Keratinocyte (primary cell): ENCODE measurements around the gene CDC25A. TPM values are rescaled to one million over a fixed set of nuclear protein-coding genes. Genes with fewer than 3 reads are reported as not detected.

Experiments
- DNase-seq: peaks from one replicate; pipeline ENCODE4 v3.0.0-alpha.2; 2011; ENCODE audit warnings: low read depth, missing footprints, low spot score
- FAIRE-seq: peaks from 2 replicates; lab custom pipeline; 2011; peaks lifted over from hg19 to GRCh38; lab: Jason Lieb, UNC
- H2AFZ ChIP-seq: 2 replicates; pipeline ENCODE4 v1.6.0; 2012; ENCODE audit warnings: low read length, control low read depth, inconsistent platforms; ENCODE audit not compliant: control insufficient read depth
- H3K27ac ChIP-seq: 2 replicates; pipeline ENCODE4 v1.5.1; 2011; ENCODE audit warnings: low read length; ENCODE audit not compliant: control insufficient read depth, insufficient read depth
- H3K27me3 ChIP-seq: 3 replicates; pipeline ENCODE4 v1.6.0; 2011; ENCODE audit warnings: low read length; ENCODE audit not compliant: control insufficient read depth, insufficient read depth; ENCODE audit errors: extremely low read depth
- H3K36me3 ChIP-seq, 2 experiments: 2 replicates in 1 of 2; 3 replicates in 1 of 2; pipeline ENCODE4 v1.5.1; 2011; ENCODE audit warnings: low read length in 2 of 2, mild to moderate bottlenecking in 1 of 2; ENCODE audit not compliant: control insufficient read depth in 2 of 2, insufficient read depth in 2 of 2; ENCODE audit errors: extremely low read depth in 1 of 2
- H3K4me1 ChIP-seq: 3 replicates; pipeline ENCODE4 v1.5.1; 2011; ENCODE audit warnings: low read length; ENCODE audit not compliant: control insufficient read depth, insufficient read depth; ENCODE audit errors: extremely low read depth
- H3K4me2 ChIP-seq: 3 replicates; pipeline ENCODE4 v1.6.0; 2011; ENCODE audit warnings: low read depth, low read length; ENCODE audit not compliant: control insufficient read depth, insufficient read depth; ENCODE audit errors: extremely low read depth
- H3K4me3 ChIP-seq, 3 experiments: fragments of 200-600 bp in 1 of 3; sonication (generic) in 1 of 3; 2 replicates in 2 of 3; 3 replicates in 1 of 3; pipeline ENCODE4 v1.5.1; 2011 to 2016; ENCODE audit warnings: low read length in 3 of 3, mild to moderate bottlenecking in 3 of 3, control low read depth in 2 of 3, inconsistent platforms in 1 of 3, low read depth in 1 of 3, mixed read lengths in 1 of 3, mixed run types in 1 of 3, moderate library complexity in 1 of 3; ENCODE audit not compliant: control insufficient read depth in 2 of 3, insufficient read depth in 2 of 3; ENCODE audit errors: extremely low read depth in 1 of 3
- H3K79me2 ChIP-seq: 2 replicates; pipeline ENCODE4 v1.6.0; 2012; ENCODE audit warnings: low read length; ENCODE audit not compliant: control insufficient read depth, insufficient read depth
- H3K9ac ChIP-seq: 3 replicates; pipeline ENCODE4 v1.6.0; 2011; ENCODE audit warnings: low read length; ENCODE audit not compliant: control insufficient read depth, insufficient read depth; ENCODE audit errors: extremely low read depth
- H3K9me1 ChIP-seq: 3 replicates; pipeline ENCODE4 v1.6.0; 2011; ENCODE audit warnings: low read length; ENCODE audit not compliant: control insufficient read depth, insufficient read depth; ENCODE audit errors: extremely low read depth
- H3K9me3 ChIP-seq: 2 replicates; pipeline ENCODE4 v1.5.1; 2012; ENCODE audit warnings: low read depth, low read length; ENCODE audit not compliant: control insufficient read depth
- H4K20me1 ChIP-seq: 3 replicates; pipeline ENCODE4 v1.6.0; 2011; ENCODE audit warnings: low read length; ENCODE audit not compliant: control insufficient read depth, insufficient read depth; ENCODE audit errors: extremely low read depth
- EZH2 ChIP-seq: IDR thresholded peaks from one replicate; pipeline ENCODE4 v1.6.1; 2012; ENCODE audit warnings: inconsistent platforms, mild to moderate bottlenecking, low read length, moderate library complexity
- dilution Hi-C: fragments of 300-500 bp; cut with MboI; formaldehyde crosslinking; loops from one replicate; pipeline ENCODE4 v1.7.0; 2020; ENCODE audit warnings: low sequenced_read_pairs; ENCODE audit not compliant: extremely low pct_ligation_motif_present
- polyA plus RNA-seq, 5 experiments: library from polyadenylated mRNA; depleted of rRNA in 3 of 5; stranded (reverse) in 3 of 5; stranded (forward) in 1 of 5; unstranded in 1 of 5; fragments of >200 nt; gene quantifications; 1 replicate in 1 of 5; 2 replicates in 3 of 5; 3 replicates in 1 of 5; pipeline versions ENCODE4 v1.2.1 to v1.2.3, GENCODE V29; 2011 to 2012; ENCODE audit warnings: missing spikeins in 2 of 5, low read depth in 1 of 5, low replicate concordance in 1 of 5
- TF ChIP-seq, protein P1 (sequence below), 3 experiments: IDR thresholded peaks in 1 of 3; conservative IDR thresholded peaks in 1 of 3; optimal IDR thresholded peaks in 1 of 3; 2 replicates in 2 of 3; 3 replicates in 1 of 3; pipeline versions ENCODE3 to v1.5.1; 2011; ENCODE audit warnings: low read length in 3 of 3, mild to moderate bottlenecking in 3 of 3, moderate library complexity in 2 of 3, control low read depth in 1 of 3, inconsistent platforms in 1 of 3; ENCODE audit not compliant: insufficient read depth in 2 of 3; ENCODE audit errors: extremely low read depth in 1 of 3

CDC25A gene
- polyA plus RNA-seq, 1 donor (not counting 4 experiments of a cell fraction or from before 2014, with no cell fraction given) = 5.5 TPM

DNA sequence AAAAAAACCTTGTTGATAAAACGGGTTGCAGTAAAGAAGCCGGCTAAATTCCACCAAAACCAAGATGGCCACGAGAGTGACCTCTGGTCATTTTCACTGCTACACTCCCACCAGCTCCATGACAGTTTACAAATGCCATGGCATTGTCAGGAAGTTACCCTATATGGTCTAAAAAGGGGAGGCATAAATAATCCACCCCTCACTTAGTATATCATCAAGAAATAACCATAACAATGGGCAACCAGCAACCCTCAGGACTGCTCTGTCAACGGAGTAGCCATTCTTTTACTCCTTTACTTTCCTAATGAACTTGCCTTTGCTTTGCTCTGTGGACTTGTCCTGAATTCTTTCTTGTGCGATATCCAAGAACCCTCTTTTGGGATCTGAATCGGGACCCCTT is 14.4 kb upstream of the CDC25A start:
- dilution Hi-C loops = no loop called here
- Histone ChIP-seq H3K4me2 (no peak overlapping the region), H3K4me1 (no peaks in the 10 kb centered on the region), H4K20me1 (no peaks in the 10 kb centered on the region), H3K36me3 (no peaks in the 10 kb centered on the region), H2AFZ (no peak overlapping the region), H3K79me2 (no peaks in the 10 kb centered on the region), H3K27ac (no peak overlapping the region), H3K27me3 (peaks cover 6% of the 10 kb centered on the region), H3K9ac (no peak overlapping the region), H3K9me3 (no peaks in the 10 kb centered on the region), H3K9me1 (no peaks in the 10 kb centered on the region), H3K4me3 (no peak overlapping the region)
- DNase-seq = no peak
- TF ChIP-seq, protein P1, sequence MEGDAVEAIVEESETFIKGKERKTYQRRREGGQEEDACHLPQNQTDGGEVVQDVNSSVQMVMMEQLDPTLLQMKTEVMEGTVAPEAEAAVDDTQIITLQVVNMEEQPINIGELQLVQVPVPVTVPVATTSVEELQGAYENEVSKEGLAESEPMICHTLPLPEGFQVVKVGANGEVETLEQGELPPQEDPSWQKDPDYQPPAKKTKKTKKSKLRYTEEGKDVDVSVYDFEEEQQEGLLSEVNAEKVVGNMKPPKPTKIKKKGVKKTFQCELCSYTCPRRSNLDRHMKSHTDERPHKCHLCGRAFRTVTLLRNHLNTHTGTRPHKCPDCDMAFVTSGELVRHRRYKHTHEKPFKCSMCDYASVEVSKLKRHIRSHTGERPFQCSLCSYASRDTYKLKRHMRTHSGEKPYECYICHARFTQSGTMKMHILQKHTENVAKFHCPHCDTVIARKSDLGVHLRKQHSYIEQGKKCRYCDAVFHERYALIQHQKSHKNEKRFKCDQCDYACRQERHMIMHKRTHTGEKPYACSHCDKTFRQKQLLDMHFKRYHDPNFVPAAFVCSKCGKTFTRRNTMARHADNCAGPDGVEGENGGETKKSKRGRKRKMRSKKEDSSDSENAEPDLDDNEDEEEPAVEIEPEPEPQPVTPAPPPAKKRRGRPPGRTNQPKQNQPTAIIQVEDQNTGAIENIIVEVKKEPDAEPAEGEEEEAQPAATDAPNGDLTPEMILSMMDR (optimal IDR thresholded peaks at IDR 0.05 in 1 of 3, IDR thresholded peaks at IDR 0.05 in 1 of 3, conservative IDR thresholded peaks at IDR 0.05 in 1 of 3; ENCODE audit: extremely low read depth in 1 of 3, insufficient read depth in 2 of 3, low read length in 3 of 3) = no peak
- TF ChIP-seq EZH2 = no peak
- no peak for FAIRE-seq

DNA sequence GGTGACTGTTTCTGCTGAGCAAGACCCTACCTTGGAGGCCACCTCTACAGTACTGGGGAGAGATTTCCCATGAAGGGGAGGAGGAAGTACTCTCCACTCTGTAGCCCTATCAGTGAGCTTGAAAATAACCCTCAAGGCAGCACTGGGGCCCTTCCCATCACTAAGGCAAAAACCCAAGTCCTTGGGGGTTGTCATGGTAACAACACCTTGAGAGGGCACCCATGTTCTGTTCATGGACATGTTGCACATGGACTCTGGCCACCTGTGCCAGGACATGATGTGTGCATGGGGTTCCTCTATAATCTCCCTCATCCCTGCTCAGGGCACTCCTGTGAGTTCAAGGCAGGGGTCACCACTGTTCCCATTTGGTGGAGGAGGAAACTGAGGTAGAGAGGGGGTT is 10.9 kb upstream of the CDC25A start:
- Histone ChIP-seq H3K36me3 (no peaks in the 10 kb centered on the region), H3K27me3 (no peaks in the 10 kb centered on the region), H3K9ac (no peak overlapping the region), H3K4me3 (no peak overlapping the region), H3K79me2 (no peaks in the 10 kb centered on the region), H3K9me3 (no peaks in the 10 kb centered on the region), H3K27ac (no peak overlapping the region), H4K20me1 (no peaks in the 10 kb centered on the region), H3K9me1 (no peaks in the 10 kb centered on the region), H3K4me2 (no peak overlapping the region), H2AFZ (no peak overlapping the region), H3K4me1 (peaks cover 4% of the 10 kb centered on the region)
- dilution Hi-C loops = no loop called here
- DNase-seq (no peak), FAIRE-seq (no peak)
- TF ChIP-seq, protein P1 (optimal IDR thresholded peaks at IDR 0.05 in 1 of 3, IDR thresholded peaks at IDR 0.05 in 1 of 3, conservative IDR thresholded peaks at IDR 0.05 in 1 of 3; ENCODE audit: extremely low read depth in 1 of 3, insufficient read depth in 2 of 3, low read length in 3 of 3) = no peak
- no peak for TF ChIP-seq EZH2
